HG02840 (cell line): ENCODE results near the gene CAV3.

Experiments
- ATAC-seq: cut with Tn5 transposase; IDR thresholded peaks from one replicate; pipeline ENCODE4 v1.9.1; 2021; ENCODE audit warnings: mild to moderate bottlenecking, moderate library complexity, moderate number of reproducible peaks; ENCODE audit not compliant: unreplicated experiment, low FRiP score

Gene CAV3

GRCh38 chr3:8780279-8780678, 46.7 kb downstream of the CAV3 start:
- no peak for ATAC-seq

- ATAC-seq, result no peak
Measured at GRCh38 chr3:8784676-8785435, 51.3 kb downstream of the CAV3 start.

DNA sequence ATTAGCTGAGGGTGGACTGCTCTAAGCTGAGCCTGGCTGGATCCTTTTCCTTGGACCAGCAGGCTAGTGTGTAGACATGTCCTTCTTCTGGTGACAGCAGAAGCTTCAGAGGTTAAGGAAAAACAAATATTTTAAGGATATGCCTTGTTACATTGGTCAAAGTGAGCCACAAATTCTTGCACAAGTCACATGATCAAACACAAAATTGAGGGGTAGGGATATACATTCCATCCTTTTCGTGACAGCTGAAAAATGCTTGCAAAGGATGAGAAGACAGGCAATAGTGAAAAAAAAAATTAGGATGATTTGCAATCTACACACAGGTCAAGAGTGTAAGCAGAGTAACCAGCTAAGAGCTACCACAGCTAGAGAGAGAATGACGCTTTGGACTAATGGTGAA, 56.9 kb downstream of the CAV3 start:
- ATAC-seq, result no peak

DNA sequence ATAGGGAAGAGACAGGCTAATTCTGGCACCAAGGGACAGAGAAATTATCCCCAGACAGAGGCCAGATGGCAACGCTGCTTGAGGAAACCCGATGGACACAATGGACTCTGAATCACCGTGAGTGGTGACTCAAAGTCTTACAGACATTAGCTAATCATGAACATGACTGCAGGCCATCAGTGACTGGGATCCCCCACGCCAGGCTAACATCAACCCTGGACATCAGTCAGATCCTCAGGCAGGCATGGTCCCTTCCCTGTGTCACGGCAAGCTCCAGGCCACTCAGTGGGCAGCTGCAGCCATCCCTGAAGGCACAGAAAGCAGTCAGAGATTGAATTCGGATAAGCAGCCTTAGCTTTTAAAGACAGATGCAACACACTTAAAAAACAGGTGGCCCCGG, 59.6 kb downstream of the CAV3 start:
- no peak for ATAC-seq

DNA sequence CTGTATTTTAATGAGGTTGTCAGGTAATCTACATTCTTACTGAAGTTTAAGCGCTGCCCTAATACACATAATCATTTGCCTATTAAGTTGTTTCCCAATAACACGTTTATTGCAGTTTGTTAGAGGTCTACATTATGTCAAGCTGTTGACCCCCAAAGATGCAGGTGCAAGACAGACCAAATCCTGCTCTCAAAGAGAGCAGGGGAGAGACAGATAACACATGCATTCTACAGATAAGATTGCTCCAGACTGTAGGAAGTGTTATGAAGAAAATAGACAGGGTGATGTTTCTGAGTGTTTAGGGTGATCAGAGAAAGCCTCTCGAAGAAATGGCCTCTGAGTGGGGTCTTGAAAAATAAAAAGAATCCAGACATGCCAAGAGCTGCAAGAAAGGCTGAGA, 60.6 kb downstream of the CAV3 start:
- no peak for ATAC-seq
